Measurements from ENCODE around the gene PSMD1.
A peak's percentile ranks its signal among the peaks of the same experiment; 100 is the strongest.
"Not testable (repeated sequence)": the region's sequence is repeated elsewhere in the genome, so short reads cannot be mapped to it uniquely, and the experiment has no call there.

The PSMD1 gene

DNA sequence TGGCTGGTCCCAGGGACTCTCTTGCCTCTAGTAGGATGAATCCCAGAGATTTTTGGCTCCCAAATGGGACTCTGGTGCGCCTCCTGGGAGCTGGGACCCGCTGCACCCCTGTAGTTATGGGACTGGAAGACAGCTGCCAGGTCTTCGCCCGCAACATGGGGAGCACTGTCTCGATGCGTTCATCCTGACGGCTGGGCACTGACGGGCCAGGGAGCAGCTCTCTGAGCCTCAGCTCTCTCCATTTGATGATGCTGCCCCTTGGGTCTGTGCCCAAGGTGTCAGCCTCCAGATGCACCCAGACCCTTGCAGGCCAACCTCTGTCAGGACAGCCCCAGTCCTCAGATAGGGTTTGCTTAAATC is 132.5 kb downstream of the PSMD1 start:
- no peak overlapping the region for H3K4me3 ChIP-seq (replicated peaks; ENCODE audit: low read depth, low read length)
- TF ChIP-seq CTCF (IDR thresholded peaks at IDR 0.05; ENCODE audit: low read depth, low read length, missing control alignments): no peak
- DNase-seq (ENCODE audit: extremely low read depth, low read depth): no peak

DNA sequence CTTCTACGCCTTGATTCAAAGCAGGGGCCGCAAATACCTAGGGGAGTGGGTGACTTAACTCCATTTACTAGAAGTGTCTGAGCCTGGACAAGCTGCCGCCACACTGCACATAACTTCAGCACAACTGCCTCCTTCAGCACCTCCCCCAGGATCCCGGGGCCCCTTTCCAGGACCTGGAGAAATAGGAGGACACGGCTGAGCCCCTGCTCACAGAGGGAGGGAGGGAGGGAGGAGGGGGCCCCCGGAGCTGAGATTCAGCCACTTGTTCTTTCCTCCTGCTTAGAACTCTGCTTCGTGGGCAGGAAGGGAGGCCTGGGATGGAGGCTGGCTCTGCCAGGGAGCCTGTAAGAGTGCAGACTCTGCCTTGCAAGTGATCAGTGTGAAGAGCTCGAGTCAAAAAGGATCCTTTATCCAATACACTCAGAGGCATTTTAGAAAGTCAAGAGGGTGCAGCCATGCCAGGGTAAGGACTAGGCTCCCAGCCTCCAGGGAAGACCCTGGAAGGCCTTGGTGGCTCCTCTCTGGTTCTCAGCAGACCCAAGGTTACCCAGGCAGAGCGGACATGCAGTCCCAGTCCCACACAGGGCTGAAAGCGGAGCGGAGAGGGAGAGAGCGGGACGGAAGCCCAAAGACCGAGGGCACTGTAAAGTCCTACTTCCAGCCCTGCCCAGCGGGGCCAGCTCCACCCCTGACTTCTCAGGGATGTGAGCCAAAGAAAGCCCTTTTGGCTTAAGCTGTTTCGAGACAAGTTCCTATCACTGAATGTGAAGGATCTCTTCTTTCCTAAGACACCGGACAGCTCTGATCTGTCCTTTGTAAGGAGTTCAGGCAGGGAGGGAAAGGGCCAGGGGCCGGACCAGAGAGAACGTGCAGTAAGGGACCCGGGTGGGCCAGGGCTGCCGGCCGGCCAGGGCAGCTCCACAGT is 133.2 kb downstream of the PSMD1 start:
- DNase-seq (ENCODE audit: extremely low read depth, low read depth): no peak
- H3K4me3 ChIP-seq (replicated peaks; ENCODE audit: low read depth, low read length): no peak overlapping the region
- TF ChIP-seq CTCF (IDR thresholded peaks at IDR 0.05; ENCODE audit: low read depth, low read length, missing control alignments): no peak

DNA sequence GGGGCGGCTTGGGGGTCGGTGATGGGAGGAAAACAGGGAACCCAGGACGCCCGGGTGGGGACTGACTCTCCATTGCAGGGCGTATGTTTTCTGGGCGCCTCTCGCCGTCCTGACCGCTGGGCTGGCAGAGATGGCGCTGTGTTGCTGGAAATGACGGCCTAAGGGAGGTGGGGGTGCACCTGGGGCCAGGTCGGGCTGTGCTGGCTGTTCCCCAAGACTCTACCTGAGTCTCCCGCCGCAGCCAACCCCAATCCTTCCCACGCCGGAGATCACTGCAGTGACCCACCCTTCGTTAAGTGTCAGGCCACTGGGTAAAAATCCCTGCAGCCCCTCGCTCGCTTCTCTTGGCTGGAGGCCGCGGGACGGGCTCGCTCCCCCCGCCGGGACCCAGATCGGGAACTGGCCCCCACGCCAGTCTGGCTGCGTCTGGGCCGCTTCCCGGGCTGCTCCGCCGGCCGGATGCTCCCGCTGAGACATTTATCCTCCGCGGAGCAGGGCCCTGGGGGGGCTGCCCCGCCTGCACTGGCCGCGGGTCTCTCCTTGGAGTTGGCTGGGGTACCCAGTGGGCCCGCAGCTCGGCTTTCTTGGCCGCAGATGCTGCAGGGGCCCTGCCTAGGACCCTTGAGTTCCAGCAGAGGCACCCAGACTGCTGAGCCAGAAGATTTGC is 134.0 kb downstream of the PSMD1 start:
- TF ChIP-seq CTCF (IDR thresholded peaks at IDR 0.05; ENCODE audit: low read depth, low read length, missing control alignments): no peak
- no peak for DNase-seq (ENCODE audit: extremely low read depth, low read depth)

DNA sequence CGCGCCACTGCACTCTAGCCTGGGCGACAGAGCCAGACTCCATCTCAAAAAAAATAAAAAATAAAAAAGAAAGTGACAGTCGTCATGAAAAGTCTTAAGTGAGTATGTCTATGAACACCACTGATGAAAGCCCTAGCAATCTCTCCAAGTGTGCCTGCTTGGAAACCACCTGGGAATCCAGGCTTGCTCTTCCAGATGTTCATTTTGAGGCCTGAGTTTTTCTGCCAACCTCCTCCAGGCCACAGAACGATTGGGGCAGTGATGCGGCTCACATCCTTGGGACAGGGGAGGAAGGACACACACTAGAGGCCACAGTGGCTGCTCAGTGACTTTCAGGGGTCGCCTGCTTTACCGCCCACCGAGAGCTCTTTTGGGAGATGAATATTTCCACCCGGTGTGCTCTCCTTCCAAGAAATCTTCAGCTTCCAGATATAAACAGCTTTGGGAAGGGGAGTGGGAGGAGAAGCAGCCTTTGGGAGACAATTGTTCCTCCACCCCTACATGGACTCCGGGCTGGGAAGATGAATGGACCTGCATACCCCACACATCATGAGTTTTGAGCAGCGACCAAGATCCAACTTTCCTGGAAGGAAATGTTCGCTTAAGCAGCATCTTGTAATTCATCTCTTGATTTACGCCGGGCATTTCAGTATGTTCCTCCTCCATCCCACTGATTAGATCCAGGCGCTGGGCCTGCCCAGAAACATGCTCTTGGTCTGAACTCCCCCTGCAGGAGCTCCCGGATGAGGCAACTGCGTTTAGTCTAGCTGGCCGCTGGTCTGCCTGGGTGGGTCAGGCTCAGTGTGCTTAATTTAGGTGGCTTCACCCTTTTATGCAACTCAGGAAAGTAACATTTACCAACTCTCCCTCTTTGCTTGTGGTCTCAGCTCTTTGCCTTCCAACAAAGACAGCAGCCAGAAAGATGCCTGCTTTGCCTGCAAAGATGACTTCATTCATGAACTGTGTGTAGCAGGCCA is 135.5 kb downstream of the PSMD1 start:
- peak; percentile 82 for DNase-seq (ENCODE audit: extremely low read depth, low read depth)
- peak; percentile 88 for TF ChIP-seq CTCF (IDR thresholded peaks at IDR 0.05; ENCODE audit: low read depth, low read length, missing control alignments)
- no peak overlapping the region for H3K4me3 ChIP-seq (replicated peaks; ENCODE audit: low read depth, low read length)

More for the DNA sequence above, 134.0 kb downstream of the PSMD1 start:
- no peak overlapping the region for H3K4me3 ChIP-seq (replicated peaks; ENCODE audit: low read depth, low read length)

GRCh38 chr2:231193216-231193615 is 136.5 kb downstream of the PSMD1 start:
- H3K4me3 ChIP-seq (replicated peaks; ENCODE audit: low read depth, low read length): no peak overlapping the region
- TF ChIP-seq CTCF (IDR thresholded peaks at IDR 0.05; ENCODE audit: low read depth, low read length, missing control alignments): no peak
- DNase-seq (ENCODE audit: extremely low read depth, low read depth): no peak

- no peak for DNase-seq (ENCODE audit: extremely low read depth, low read depth)
- no peak for TF ChIP-seq CTCF (IDR thresholded peaks at IDR 0.05; ENCODE audit: low read depth, low read length, missing control alignments)
- no peak overlapping the region for H3K4me3 ChIP-seq (replicated peaks; ENCODE audit: low read depth, low read length)
Measured at GRCh38 chr2:231196592-231196991, 139.9 kb downstream of the PSMD1 start.

- not testable (repeated sequence) for DNase-seq (ENCODE audit: extremely low read depth, low read depth); H3K4me3 ChIP-seq (replicated peaks; ENCODE audit: low read depth, low read length)
Measured at GRCh38 chr2:231197196-231197595, 140.5 kb downstream of the PSMD1 start.

All from HFF-Myc (cell line).